Urothelium cell line (cell line): ENCODE results near the gene GBP6.
"Not testable (repeated sequence)": the region's sequence is repeated elsewhere in the genome, so short reads cannot be mapped to it uniquely, and the experiment has no call there.

Experiments used
- DNase-seq: peaks from one replicate; pipeline ENCODE4 v3.0.0; 2011; ENCODE audit warnings: low spot score, mixed read lengths
- FAIRE-seq: peaks from 2 replicates; lab custom pipeline; 2011; peaks lifted over from hg19 to GRCh38; lab: Jason Lieb, UNC

GBP6 gene

DNA sequence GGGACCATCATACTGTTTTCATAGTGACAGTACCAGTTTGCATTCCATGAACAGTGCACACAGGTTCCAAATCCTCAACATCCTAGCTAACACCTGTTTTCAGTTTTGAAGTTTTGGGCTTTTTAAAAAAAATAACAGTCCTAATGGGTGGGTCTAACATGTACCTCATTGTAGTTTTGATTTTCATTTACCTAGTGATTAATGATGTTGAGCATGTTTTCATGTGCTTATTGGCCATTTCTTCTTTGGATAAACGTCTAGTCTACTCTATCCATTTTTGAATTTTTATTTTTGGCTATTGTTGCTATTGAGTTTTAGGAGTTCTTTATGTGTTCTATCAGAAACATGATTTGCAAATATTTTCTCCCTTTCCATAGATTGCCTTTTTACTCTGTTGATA lies 3.4 kb downstream of the GBP6 start:
- FAIRE-seq: no peak

DNA sequence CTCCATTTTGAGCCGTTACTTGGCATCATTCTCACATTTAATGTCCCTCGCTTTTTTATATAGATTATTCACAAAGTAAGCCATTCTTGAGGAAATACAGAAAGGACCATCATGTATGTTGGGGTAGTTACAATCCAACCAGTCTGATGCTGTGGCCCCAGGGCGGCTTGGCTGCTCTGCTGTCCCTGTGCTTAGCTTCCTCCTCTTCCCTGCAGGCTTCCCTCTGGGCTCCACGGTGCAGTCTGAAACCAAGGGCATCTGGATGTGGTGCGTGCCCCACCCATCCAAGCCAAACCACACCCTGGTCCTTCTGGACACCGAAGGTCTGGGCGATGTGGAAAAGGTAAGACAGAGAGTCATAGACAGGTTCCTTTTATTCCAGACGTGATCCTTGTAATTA lies 5.5 kb downstream of the GBP6 start:
- FAIRE-seq (no peak), DNase-seq (no peak)

More for the DNA sequence above, 3.4 kb downstream of the GBP6 start:
- DNase-seq: no peak

DNA sequence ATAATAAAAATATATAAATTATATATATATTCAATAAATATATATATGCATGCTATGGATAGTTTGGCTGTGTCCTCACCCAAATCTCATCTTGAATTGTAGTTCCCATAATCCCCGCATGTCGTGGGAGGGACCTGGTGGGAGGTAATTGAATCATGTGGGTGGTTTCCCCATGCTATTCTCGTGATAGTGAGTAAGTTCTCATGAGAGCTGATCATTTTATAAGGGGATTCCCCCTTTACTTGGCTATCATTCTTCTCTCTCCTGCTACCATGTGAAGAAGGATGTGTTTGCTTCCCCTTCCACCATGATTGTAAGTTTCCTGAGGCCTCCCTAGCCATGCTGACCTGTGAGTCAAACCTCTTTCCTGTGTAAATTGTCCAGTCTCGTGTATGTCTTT lies 10.0 kb downstream of the GBP6 start:
- not testable (repeated sequence) for FAIRE-seq, DNase-seq

DNA sequence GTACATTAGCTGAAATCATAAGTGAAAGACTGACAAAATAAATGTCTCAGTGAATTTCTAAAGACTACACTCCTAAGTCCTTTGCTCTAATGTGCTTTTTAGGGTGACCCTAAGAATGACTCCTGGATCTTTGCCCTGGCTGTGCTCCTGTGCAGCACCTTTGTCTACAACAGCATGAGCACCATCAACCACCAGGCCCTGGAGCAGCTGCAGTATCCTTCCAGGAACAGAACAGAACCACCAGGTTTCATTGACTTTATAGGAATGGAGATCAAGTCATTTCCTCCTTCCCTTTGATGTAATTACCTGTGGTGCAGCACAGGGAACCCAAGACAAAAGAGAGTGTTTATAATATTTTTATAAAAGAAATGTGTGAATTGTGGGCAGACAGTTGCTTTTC lies 14.1 kb downstream of the GBP6 start:
- no peak for FAIRE-seq
- DNase-seq: no peak

DNA sequence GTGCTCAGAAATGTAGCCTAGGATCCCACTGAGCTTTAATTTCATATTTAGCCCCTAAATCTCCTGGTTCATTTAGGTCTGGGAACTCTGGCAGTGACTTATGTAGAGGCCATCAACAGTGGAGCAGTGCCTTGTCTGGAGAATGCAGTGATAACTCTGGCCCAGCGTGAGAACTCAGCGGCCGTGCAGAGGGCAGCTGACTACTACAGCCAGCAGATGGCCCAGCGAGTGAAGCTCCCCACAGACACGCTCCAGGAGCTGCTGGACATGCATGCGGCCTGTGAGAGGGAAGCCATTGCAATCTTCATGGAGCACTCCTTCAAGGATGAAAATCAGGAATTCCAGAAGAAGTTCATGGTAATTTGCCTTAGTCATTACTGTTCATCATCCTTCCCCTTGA lies 17.8 kb downstream of the GBP6 start:
- DNase-seq (no peak), FAIRE-seq (no peak)

DNA sequence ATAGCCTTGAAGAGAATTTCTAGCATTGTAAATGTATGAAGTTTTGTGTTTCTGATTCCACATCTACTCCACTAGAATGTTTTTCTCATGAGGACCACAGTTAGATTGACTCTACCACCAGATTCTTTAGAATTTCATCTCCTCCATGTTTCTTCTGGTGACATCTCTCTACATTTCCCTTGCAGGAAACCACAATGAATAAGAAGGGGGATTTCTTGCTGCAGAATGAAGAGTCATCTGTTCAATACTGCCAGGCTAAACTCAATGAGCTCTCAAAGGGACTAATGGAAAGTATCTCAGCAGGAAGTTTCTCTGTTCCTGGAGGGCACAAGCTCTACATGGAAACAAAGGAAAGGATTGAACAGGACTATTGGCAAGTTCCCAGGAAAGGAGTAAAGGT lies 18.6 kb downstream of the GBP6 start:
- no peak for DNase-seq
- FAIRE-seq: no peak

DNA sequence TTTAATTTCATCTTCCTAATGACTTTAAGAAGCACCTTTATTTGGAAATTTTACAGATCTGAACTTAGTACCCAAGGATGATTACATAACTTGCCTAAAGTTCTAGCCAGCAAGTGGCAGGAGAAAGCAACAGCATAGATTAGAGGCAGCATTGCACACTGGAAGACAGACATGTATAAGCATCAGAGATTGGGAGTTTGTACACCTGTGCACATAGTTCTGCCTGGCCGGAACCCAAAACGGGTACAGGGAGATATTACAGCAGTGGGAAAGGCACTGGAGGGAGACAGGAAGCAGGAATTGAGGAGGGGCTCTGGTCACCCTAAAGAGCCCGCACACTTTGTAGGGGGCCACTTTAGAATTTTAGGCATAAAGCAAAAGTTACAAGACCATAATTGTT lies 19.3 kb downstream of the GBP6 start:
- FAIRE-seq: no peak
- no peak for DNase-seq

DNA sequence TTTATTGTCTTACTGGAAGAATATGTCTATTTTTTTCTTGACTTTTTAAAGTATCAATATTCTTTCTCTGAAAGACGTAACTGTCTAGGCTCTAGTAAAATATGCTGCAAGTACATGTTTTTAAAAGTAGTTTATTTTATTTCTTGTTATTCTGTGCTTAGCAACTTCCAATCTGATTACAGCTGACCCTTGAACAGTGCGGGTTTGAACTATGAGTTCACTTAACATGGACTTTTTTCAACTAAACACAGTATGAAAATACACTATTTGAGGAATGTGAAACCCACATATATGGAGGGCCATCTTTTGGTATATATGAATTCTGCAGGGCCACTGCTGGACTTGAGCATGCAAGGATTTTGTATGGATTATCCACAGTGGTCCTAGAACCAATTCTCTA lies 26.8 kb downstream of the GBP6 start:
- FAIRE-seq (no peak), DNase-seq (no peak)

DNA sequence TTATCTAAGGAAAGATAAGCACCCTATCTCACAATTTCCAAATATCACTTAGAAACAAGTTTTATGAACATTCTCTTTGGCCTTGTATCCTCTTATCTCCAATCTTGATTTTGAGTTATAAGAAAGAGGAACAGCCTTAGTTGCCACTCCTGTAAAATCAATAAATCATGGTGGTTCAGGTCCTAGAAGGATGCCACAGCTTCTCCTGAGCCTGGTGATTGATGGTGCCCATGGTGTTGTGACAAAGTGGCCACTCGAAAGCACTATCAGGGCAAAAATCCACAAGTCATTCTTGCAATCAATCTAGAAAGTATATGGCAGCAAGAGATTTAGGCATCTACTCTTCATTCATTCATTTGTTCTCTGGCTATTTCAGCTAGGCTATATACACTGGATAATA lies 27.8 kb downstream of the GBP6 start:
- DNase-seq: no peak

DNA sequence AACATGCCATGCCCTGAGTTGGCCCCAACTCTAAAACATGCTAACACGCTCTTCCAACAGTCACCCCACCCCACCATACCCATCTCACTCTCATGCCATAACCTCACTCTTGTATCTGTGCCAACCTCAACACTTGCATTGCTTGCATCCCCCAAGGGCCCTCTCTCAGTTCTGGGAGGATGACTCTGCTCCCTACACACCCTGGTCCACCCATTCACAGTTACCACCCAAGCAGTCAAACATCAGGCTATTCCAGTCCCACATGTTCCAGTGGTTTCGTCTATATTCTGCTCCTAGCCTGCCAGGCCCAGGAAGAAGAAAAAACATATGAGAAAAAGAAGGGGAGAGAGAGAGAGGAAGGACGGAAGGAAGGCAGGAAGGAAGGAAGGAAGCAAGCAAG lies 31.0 kb downstream of the GBP6 start:
- DNase-seq (no peak), FAIRE-seq (no peak)

More for the DNA sequence above, 27.8 kb downstream of the GBP6 start:
- FAIRE-seq: no peak

DNA sequence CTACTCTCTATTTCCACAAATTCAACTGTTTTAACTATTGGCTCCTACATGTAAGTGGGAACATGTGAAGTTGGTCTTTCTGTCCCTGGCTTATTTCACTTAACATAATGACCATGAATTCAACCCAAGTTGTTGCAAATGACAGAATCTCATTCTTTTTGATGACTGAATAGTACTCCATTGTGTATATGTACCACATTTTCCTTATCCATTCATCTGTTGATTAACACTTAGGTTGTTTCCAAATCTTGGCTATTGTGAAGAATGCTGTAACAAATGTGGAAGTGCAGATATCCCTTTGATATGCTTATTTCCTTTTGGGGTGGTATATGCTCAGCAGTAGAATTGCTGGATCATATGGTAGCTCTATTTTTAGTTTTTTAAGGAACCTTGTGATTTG lies 33.0 kb downstream of the GBP6 start:
- DNase-seq (no peak), FAIRE-seq (no peak)

GRCh38 chr1:89405275-89405929 lies 41.5 kb downstream of the GBP6 start:
- FAIRE-seq (no peak), DNase-seq (no peak)

DNA sequence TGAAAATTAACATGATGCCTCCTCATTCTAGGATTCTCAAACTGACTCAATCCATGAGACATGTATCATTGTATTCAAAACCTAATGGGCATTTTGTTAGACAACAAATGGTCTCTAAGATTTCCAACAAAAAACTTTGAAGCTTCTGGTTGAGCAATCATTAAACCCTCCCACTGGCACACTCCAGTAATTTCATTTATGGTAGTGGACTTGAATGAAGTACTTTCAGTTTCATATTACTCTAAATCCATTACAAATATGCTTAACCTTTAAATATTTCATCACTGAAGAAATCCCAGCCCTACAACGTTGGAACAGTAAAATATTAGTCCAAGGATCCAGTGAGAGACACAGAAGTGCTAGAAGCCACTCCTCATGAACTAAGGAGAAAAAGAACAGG lies 43.5 kb downstream of the GBP6 start:
- DNase-seq (no peak), FAIRE-seq (no peak)

GRCh38 chr1:89407768-89408167 lies 43.9 kb downstream of the GBP6 start:
- not testable (repeated sequence) for DNase-seq, FAIRE-seq

GRCh38 chr1:89425056-89425455 lies 61.2 kb downstream of the GBP6 start:
- no peak for DNase-seq
- FAIRE-seq: no peak

GRCh38 chr1:89429062-89429461 lies 65.2 kb downstream of the GBP6 start:
- no peak for DNase-seq
- FAIRE-seq: no peak

DNA sequence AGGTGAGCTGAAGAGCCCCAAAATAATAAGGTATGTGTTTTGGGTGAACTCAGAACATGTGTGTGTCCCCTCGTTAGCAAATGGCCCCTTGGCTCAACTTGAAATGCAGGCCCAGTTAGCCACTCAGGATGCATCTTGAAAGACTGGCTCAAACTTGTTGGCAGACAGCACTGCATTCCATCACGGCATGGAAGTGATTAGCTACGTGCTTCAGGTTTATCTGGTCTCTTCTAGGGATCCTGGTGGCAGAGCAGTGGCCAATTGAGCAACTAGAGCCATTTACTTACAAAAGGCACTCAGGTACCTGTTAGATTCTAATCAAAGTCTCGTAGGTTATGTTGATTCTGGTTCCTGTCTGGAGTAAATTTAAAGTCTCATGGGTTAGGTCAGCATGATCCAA lies 65.8 kb downstream of the GBP6 start:
- not testable (repeated sequence) for DNase-seq
- FAIRE-seq: peak; percentile 90

DNA sequence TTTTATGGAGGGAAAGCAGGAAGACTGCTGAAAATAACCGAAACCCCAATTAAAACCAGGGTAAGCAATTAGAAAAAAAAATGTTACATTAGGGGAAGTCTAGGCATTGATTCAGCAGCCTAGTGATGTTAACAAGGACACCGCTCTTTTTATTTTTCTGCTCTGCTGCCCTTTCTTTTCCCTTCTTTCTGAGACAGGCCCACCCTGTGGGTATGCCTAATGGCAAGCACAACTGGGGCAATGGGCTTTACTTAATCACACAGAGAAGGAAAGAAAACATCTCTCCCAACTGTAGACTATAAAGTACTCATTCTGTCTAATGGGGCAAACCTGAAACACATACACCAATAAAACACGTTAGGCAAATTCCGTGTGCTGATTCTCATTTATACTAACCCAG lies 69.6 kb downstream of the GBP6 start:
- DNase-seq: no peak
- FAIRE-seq: no peak

DNA sequence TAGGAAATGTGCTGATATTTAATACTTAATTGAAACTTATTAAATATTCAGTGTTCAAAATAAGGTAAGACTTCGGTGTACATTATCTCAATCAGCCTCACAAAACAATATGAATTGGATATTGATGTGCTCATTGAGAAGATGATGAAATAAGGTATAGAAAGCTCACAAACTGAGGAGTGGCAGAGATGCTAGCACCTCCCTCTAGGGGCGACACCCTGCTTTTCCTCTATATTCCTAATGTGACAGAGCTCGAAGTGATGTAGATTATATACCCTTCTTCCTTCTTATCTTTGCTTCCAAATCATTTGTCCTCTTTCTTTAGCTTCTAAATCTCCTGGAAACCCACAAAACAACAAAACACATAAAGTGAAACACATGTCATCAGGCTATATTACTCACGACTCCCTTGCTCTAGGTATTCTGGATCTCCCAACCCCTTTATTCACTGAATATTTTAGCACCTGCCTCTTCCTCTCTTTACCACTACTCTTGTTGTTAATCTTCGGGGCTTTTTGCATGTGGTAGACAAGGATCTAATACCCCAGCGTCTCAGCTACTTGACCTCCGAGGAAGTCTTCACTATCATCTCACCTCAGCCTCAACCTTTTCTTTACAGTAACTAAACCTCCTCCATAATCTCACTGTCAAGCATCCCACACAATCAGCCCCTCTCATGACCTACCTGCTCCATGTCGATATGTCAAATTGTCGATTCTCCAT lies 70.4 kb downstream of the GBP6 start:
- not testable (repeated sequence) for DNase-seq
- FAIRE-seq: peak; percentile 9
